M059J (cell line): ENCODE data around the gene TMCO2. TPM values are rescaled to one million over a fixed set of nuclear protein-coding genes. Genes with fewer than 3 reads are reported as not detected.
"Not testable (repeated sequence)": the region's sequence is repeated elsewhere in the genome, so short reads cannot be mapped to it uniquely, and the experiment has no call there.

Experiments used
- DNase-seq: peaks from one replicate; pipeline ENCODE4 v3.0.0-alpha.2; 2012; ENCODE audit warnings: low read depth
- total RNA-seq: library from RNA; depleted of rRNA; stranded (reverse); fragments of >200 nt; shearing (Covaris generic); gene quantifications from 2 replicates; pipeline ENCODE4 v1.2.3, GENCODE V29; 2014; rRNA removed

TMCO2 gene
- not detected in 2 replicates for total RNA-seq

DNA sequence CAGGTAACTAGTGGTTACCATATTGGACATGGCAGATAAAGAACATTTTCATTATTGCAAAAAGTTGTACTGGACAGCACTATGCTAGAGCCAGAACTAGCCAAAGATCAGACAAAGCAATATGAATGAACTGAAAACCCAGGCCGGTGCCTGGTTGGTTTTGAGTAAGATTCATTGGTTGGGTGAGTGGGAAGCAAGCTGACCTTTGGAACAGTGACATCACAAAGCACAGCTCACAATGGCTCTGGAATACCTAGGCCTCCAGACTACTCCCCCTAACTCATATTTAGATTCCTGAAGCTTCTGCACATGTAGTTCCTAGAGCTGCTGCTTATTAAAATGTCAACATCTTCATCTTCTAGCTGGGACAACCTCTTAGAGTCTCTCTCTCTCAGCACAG is at the start of gene TMCO2:
Gene TMCO2, plus strand, starts transcription at position 283 of the 400 bp plus-strand sequence. Its CDS starts 57 bp downstream, at position 340.
- no peak for DNase-seq

- DNase-seq: no peak
Observed at GRCh38 chr1:40199126-40199525, 48.6 kb upstream of the TMCO2 start.

GRCh38 chr1:40204856-40205255 is 42.9 kb upstream of the TMCO2 start:
- no peak for DNase-seq

- no peak for DNase-seq
Observed at GRCh38 chr1:40210511-40211204, 37.1 kb upstream of the TMCO2 start.

GRCh38 chr1:40218333-40218732 is 29.4 kb upstream of the TMCO2 start:
- DNase-seq: no peak

DNA sequence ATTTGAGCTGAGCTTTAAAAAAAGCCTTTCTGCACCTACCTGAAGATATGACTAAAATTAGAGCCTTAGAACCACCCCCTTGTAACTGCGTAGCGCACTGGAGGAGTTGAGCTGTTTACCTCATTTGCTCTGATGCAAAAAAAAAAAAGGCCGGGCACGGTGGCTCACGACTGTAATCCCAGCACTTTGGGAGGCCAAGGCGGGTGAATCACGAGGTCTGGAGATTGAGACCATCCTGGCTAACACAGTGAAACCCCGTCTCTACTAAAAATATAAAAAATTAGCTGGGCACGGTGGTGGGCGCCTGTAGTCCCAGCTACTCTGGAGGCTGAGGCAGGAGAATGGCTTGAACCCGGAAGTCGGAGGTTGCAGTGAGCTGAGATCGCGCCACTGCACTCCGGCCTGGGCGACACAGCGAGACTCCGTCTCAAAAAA is 26.2 kb upstream of the TMCO2 start:
- DNase-seq: not testable (repeated sequence)

- DNase-seq: no peak
Observed at GRCh38 chr1:40221977-40222772, 25.6 kb upstream of the TMCO2 start.

DNA sequence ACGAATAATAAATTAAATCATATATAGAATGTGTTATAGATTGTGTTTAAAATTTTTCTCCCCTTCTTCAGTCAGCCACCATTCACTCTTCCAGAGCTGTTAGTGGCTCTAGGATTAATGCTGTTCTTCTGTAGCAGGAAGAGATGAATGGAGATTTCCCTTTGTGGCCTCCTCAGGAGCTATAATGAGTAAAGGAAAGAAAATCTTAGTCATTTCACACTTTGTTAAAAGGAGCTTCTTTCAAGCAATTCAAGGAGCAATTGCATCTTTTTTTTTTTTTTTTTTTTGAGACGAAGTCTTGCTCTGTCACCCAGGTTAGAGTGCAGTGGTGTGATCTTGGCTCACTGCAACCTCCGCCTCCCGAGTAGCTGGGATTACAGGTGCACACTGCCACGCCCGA is 23.7 kb upstream of the TMCO2 start:
- no peak for DNase-seq

DNA sequence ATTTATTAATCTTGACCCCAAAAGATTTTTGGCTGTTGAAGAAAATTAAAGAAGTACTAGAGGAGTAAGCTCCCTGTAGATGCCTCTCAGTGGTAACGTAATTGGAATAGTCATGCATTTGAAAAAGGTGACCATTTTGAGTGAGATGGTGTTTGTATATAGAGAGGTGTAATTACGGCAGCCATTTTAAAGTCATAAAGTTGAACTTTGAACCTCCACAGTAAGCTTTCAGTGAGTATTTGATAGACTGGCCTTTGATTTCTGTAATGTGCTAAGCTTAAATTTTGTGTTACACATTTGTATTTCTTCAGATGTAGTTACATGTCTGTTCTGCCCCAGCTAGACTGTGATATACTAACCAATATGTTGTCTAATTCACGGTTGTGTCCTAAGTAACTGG is 21.5 kb upstream of the TMCO2 start:
- no peak for DNase-seq

DNA sequence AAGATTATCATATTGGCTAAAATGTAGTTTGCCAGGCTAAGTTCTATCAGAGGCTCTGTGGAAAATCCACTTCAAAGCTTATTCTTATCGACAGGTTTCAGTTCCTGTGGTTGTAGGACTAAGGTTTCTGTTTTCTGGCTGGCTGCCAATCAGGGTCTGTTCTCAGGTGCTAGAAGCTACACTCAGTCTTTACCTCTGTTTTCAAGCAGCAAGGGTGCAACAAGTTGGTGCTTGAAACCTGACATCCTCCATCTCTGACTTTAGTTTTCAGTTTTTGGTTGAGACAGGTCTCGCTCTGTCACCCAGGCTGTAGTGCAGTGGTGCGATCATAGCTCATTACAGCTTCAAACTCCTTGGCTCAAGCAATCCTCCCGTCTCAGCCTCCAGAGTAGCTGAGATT is 15.3 kb upstream of the TMCO2 start:
- no peak for DNase-seq

DNA sequence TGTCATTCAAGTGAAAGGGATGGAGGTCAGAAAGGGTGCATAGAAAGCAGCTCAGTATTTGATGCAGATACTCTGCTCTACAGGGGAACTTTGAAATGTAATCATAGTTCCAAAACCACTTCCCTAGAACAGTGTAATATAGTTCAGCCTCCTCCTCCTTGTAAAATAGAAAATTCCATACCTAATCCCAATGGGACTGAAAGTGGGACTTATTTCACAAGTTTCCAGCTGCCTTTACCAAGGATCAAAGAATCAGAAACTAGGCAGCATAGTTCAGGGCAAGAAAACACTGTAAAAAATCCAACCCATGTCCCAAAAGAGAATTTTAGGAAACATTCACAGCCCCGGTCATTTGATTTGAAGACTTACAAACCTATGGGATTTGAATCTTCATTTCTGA is 8.1 kb upstream of the TMCO2 start:
- DNase-seq: no peak

DNA sequence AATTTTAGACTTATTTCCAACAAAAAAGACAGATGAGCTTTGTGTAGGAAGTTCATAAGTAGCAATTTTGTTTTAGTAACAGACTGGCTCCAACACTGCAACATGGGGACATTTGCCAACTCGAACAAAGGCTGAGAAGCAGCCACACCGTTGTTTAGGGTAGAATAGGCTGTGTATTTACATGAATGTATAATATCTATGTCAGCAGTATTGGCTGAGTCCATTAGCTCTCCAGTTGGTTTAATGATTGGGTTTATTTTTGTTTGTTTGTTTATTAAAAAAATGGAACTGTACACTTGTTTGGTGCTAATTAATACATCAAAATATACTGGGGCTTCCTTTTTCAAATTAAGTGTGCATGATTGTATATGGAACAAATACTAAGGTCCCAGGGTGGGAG is 7.3 kb upstream of the TMCO2 start:
- no peak for DNase-seq

GRCh38 chr1:40241362-40241761 is 6.4 kb upstream of the TMCO2 start:
- DNase-seq: peak; percentile 20

DNA sequence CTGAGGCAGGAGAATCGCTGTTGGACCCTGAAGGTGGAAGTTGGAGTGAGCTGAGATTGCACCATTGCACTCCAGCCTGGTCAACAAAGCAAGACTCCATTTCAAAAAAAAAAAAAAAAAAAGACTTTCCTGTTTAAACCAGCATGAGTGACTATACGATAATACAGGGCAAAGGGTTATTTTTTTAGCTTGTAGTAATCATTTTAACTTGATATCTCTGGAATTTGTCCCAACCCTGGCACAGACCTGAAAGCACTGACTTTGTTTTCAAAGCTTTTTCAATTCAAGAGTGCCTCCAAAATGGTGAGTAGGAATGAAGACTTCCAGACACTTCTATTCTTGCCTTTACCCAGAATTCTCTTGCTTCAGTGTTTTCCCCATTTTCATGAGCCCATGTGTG is 4.4 kb upstream of the TMCO2 start:
- DNase-seq: peak; percentile 31

- DNase-seq: no peak
Observed at GRCh38 chr1:40244138-40244744, 3.5 kb upstream of the TMCO2 start.

GRCh38 chr1:40245686-40246085 is 2.1 kb upstream of the TMCO2 start:
- DNase-seq: no peak

DNA sequence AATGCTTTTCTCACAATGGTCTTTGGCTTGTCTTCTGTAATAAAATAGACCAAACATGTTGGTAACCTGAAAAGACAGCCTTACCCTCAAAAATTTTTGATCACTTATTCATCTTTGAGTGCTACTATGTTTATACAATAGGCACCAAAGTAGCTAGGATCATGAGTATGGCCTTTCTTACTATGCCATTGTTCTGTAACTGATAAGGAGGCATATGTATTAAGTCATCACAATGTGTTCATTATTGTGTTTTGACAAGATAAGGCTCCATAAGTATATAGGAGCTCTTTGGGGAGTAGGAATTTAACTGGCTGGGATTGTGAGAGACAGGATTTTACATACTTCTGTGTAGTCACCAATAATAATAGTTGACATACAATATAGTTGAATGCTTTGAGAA is 675 bp downstream of the TMCO2 start:
- no peak for DNase-seq

DNA sequence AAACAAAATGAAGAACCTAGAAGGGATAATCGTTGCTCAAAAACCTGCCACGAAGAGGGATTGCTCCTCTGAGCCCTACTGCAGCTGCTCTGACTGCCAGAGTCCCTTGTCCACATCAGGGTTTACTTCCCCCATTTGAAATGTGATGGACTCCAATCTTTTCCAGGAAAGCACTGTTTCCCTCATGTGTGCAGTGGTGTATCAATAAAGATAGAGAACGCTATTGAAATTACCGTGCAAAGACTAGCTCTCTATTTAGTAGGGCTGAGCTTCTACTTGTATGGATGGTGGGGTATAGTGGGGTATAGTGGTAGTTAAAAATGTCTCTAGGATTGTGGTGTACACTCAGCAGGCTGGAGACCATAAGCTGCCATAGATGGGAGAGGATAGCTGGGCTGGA is 3.7 kb downstream of the TMCO2 start:
- DNase-seq: no peak

DNA sequence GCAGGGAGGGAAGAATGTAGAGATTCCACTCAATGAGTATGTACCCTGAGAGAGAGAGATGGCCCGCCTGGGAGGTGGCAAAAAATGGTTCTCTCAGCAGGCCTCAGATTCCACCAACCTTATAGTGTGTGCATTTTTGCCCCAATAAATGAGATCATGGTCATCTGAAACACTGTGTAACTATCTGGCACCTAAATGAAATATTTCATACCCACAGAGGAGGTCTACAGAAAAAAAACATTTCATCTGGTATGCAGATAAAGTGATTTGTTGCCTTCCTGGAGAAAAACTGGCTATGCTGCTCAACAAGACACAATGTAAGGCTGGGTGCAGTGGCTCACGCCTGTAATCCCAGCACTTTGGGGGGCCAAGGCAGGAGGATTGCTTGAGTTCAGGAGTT is 4.9 kb downstream of the TMCO2 start:
- no peak for DNase-seq

GRCh38 chr1:40255231-40255630 is 7.5 kb downstream of the TMCO2 start:
- no peak for DNase-seq

DNA sequence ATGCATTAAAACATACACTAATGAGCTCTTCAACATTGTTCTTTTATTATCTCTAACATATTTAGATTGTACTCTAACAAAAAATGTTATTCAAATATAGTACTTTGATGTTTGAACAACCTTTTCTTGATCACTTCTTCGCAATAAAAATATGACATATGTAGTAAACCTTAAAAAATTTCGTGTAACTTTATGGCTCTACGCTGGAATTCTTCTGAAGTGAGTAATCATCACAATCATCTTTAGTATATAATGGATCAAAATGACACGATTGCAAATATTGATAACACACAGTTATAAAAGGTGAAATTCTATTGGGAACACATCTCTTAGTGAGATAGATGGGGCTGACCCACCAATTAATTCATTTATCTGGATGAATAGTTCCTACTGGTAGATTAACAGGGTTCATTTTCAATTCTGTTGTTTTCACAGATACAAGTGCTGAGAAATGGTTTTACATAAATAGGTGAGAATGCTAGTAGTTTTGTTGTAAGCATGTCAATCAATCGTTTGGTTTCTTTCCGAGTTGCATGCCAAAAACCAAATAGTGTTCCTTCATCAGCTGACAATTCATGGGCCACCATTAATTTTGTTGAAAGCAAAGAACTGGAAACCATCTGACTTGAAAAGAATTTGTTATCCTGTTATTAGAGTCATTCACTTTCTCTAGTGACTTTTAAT is 8.8 kb downstream of the TMCO2 start:
- no peak for DNase-seq

DNA sequence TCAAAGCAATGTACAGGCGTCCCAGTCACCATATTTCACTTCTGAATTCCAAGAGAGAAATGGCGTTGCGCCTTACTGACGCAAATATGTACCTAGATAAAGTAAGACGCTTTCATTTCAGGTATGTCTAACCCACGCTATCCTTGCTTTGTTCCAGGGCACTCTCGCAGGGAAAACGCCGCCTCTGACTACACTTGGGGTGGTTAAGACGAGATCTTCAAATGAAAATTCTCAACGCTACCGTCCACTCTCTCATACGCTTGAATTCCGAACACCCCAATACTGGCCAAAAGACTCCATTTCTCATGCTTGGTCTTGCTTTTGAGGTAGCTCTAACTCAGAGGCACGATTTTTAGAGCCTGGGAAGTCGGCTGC is 9.6 kb downstream of the TMCO2 start:
- no peak for DNase-seq
